GM20000 (cell line): ENCODE measurements around the gene SERPINB12.

ENCODE experiments used
- DNase-seq: peaks from one replicate; pipeline ENCODE4 v3.0.0; 2012; ENCODE audit warnings: low spot score
- TF ChIP-seq, protein P1 (sequence below): IDR thresholded peaks from 2 replicates; pipeline ENCODE4 v1.5.1; 2012; ENCODE audit warnings: mild to moderate bottlenecking, control low read depth; ENCODE audit errors: extremely low read depth, missing control alignments

Gene SERPINB12

DNA sequence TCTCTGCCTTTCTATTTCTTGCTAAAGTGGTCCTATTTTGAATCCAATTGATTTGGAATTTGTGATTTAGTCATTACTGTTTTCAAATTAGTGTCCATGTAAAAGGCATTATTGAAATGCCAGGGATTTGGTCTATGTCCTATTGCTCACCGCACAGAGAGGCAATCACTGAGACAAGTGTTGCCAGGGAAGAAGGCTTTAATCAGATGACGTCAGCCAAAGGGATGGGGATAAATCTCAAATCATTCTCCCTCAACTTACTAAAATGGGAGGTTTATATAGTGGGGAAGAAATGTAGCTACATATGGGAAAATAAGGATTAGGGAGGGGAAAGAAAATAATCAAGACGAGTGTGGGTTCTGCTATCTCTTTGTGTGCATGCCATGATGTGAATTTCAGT, 9.6 kb downstream of the SERPINB12 start:
- TF ChIP-seq, protein P1, sequence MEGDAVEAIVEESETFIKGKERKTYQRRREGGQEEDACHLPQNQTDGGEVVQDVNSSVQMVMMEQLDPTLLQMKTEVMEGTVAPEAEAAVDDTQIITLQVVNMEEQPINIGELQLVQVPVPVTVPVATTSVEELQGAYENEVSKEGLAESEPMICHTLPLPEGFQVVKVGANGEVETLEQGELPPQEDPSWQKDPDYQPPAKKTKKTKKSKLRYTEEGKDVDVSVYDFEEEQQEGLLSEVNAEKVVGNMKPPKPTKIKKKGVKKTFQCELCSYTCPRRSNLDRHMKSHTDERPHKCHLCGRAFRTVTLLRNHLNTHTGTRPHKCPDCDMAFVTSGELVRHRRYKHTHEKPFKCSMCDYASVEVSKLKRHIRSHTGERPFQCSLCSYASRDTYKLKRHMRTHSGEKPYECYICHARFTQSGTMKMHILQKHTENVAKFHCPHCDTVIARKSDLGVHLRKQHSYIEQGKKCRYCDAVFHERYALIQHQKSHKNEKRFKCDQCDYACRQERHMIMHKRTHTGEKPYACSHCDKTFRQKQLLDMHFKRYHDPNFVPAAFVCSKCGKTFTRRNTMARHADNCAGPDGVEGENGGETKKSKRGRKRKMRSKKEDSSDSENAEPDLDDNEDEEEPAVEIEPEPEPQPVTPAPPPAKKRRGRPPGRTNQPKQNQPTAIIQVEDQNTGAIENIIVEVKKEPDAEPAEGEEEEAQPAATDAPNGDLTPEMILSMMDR = no peak
- no peak for DNase-seq

GRCh38 chr18:63552581-63552980, 10.4 kb downstream of the SERPINB12 start:
- no peak for DNase-seq
- TF ChIP-seq, protein P1 = no peak

GRCh38 chr18:63553081-63553480, 10.9 kb downstream of the SERPINB12 start:
- TF ChIP-seq, protein P1 = no peak
- no peak for DNase-seq

GRCh38 chr18:63559567-63560491, 17.7 kb downstream of the SERPINB12 start:
- TF ChIP-seq, protein P1 = no peak
- DNase-seq = peak; percentile 4

DNA sequence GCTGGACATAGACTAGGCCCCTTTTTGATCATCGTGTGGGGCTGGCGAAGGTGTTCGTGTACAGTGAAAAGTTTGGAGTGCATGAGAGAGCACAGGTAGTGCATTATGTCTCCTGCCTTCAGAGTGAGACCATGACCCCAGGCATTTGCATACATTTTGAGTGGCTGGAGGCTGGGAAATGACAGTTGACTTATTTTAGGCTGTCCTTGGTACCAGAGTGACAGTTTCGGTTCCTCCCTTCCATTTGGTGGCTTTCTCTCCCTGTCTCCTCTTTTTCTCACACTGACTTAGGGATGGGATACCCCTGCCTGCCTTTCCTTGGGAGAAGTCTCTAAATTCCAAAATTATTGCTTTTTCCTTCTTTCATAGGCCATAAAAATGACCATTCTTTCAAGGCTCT, 20.1 kb downstream of the SERPINB12 start:
- TF ChIP-seq, protein P1 = no peak
- DNase-seq = peak; percentile 23

DNA sequence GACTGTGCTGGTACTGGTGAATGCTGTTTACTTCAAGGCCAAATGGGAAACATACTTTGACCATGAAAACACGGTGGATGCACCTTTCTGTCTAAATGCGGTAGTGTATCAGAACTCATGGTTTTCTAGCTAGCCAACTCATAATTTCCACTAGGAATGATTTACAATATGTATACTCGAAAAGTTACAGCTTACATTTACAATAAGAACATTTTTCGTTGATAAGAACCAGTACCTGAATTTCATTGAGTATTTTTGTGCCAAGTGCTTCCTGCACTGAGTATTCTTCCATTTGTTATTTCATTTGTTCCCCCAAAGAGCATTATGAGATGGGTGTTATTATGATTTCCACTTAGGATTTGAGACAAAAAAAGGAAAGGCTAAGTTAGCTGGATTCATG, 21.9 kb downstream of the SERPINB12 start:
- no peak for DNase-seq
- TF ChIP-seq, protein P1 = no peak

GRCh38 chr18:63564561-63564960, 22.4 kb downstream of the SERPINB12 start:
- DNase-seq = no peak

More at GRCh38 chr18:63564561-63564960, 22.4 kb downstream of the SERPINB12 start:
- TF ChIP-seq, protein P1 = no peak
